Common myeloid progenitor, CD34-positive (primary cell): ENCODE results near the gene EXTL1.

Experiments used
- CTCF ChIA-PET: fragments of 350-600 bp; sonication (Branson Sonifier 250); formaldehyde crosslinking; loops from one replicate; lab custom pipeline; 2021; ENCODE audit warnings: antibody characterized with exemption; lab: Charles Lee
- POLR2A ChIA-PET: fragments of 350-600 bp; sonication (Branson Sonifier 250); formaldehyde crosslinking; loops from one replicate; lab custom pipeline; 2021; ENCODE audit warnings: antibody characterized with exemption; lab: Charles Lee
- DNase-seq, 3 donors: peaks; one replicate each; pipeline versions ENCODE4 v3.0.0 to v3.0.0-alpha.2; 2013
- H3K27ac ChIP-seq, 2 experiments: 1 replicate in 1 of 2; 2 replicates in 1 of 2; pipeline ENCODE4 v1.7.0; 2013; ENCODE audit warnings: inconsistent platforms in 2 of 2, low read length in 2 of 2, mild to moderate bottlenecking in 2 of 2, low read depth in 1 of 2, moderate library complexity in 1 of 2; ENCODE audit not compliant: severe bottlenecking in 2 of 2, insufficient read depth in 1 of 2, poor library complexity in 1 of 2
- H3K27me3 ChIP-seq, 5 experiments: replicated peaks in 2 of 5; 1 replicate in 3 of 5; 2 replicates in 2 of 5; pipeline versions ENCODE4 v1.6.1 to v1.7.0; 2013; ENCODE audit warnings: low read length in 4 of 5, mild to moderate bottlenecking in 2 of 5, moderate library complexity in 2 of 5, inconsistent platforms in 1 of 5; ENCODE audit not compliant: insufficient read depth in 5 of 5, control insufficient read depth in 4 of 5
- H3K36me3 ChIP-seq, 4 experiments: 1 replicate in 2 of 4; 2 replicates in 2 of 4; pipeline versions ENCODE4 v1.6.1 to v1.7.0; 2013; ENCODE audit warnings: low read length in 3 of 4, control low read depth in 1 of 4, mild to moderate bottlenecking in 1 of 4; ENCODE audit not compliant: control insufficient read depth in 4 of 4, insufficient read depth in 4 of 4
- H3K4me1 ChIP-seq, 4 experiments: 1 replicate in 3 of 4; 2 replicates in 1 of 4; pipeline versions ENCODE4 v1.6.1 to v1.7.1; 2013; ENCODE audit warnings: low read length in 3 of 4, mild to moderate bottlenecking in 3 of 4, control low read depth in 1 of 4, inconsistent platforms in 1 of 4, moderate library complexity in 1 of 4; ENCODE audit not compliant: control insufficient read depth in 4 of 4, insufficient read depth in 4 of 4; ENCODE audit errors: control extremely low read depth in 1 of 4
- H3K4me3 ChIP-seq, 7 experiments: 1 replicate in 4 of 7; 2 replicates in 3 of 7; pipeline versions ENCODE4 v1.5.1 to v1.7.0; 2013; ENCODE audit warnings: mild to moderate bottlenecking in 7 of 7, low read length in 6 of 7, moderate library complexity in 6 of 7, inconsistent platforms in 2 of 7, low read depth in 2 of 7, control low read depth in 1 of 7; ENCODE audit not compliant: insufficient read depth in 4 of 7, control insufficient read depth in 1 of 7; ENCODE audit errors: extremely low read depth in 1 of 7
- H3K9me3 ChIP-seq, 5 experiments: 1 replicate in 4 of 5; 2 replicates in 1 of 5; pipeline versions ENCODE4 v1.6.1 to v1.7.1; 2013; ENCODE audit warnings: low read length in 4 of 5, mild to moderate bottlenecking in 2 of 5, inconsistent platforms in 1 of 5, low read depth in 1 of 5, moderate library complexity in 1 of 5; ENCODE audit not compliant: control insufficient read depth in 4 of 5, insufficient read depth in 2 of 5; ENCODE audit errors: control extremely low read depth in 1 of 5
- WGBS: methylation state at CpG from one replicate; pipeline ENCODE4 v1.1.5; 2013; ENCODE audit not compliant: insufficient coverage; 5-methylcytosine and 5-hydroxymethylcytosine counted together

The EXTL1 gene

GRCh38 chr1:25990702-25991395 is 30.7 kb upstream of the EXTL1 start:
- peak; percentile 36 to 90 (median 84) for DNase-seq
- WGBS, result 55% methylated on average over 9 of the region's 15 CpGs
- no peaks in the 10 kb centered on the region for H3K9me3 ChIP-seq
- peak overlapping the region in 6 of 7 experiments; percentile 10 to 61 (median 52) for H3K4me3 ChIP-seq
- H3K27me3 ChIP-seq, result no peaks in the 10 kb centered on the region
- CTCF ChIA-PET, result interaction anchor here (0.6 to 4.0 kb wide), 8 partner anchors 9 to 129 kb away, joined by 3 to 20 read pairs (median 4); no protein-coding TSS in a partner anchor
- peaks cover 2 to 12% (median 7%) of the 10 kb centered on the region in 4 experiments for H3K36me3 ChIP-seq
- H3K27ac ChIP-seq, result peak overlapping the region; percentile 15 to 44
- POLR2A ChIA-PET, result interaction anchor here (0.6 to 1.4 kb wide), 4 partner anchors 18 to 115 kb away, joined by 3 to 4 read pairs (median 3); no protein-coding TSS in a partner anchor
- H3K4me1 ChIP-seq, result peaks cover 6 to 47% (median 31%) of the 10 kb centered on the region in 4 experiments

GRCh38 chr1:25991937-25992688 is 29.5 kb upstream of the EXTL1 start:
- ChIA-PET CTCF (interaction anchor here (1.1 to 2.0 kb wide), 4 partner anchors 8 to 96 kb away, joined by 3 to 5 read pairs (median 4); no protein-coding TSS in a partner anchor), POLR2A (no interaction called here)
- 84% methylated on average over 4 of the region's 5 CpGs for WGBS
- Histone ChIP-seq H3K9me3 (no peaks in the 10 kb centered on the region), H3K27ac (no peak overlapping the region), H3K4me1 (peaks cover 6 to 54% (median 37%) of the 10 kb centered on the region in 4 experiments), H3K4me3 (no peak overlapping the region), H3K36me3 (peaks cover 2 to 10% (median 5%) of the 10 kb centered on the region in 4 experiments), H3K27me3 (no peaks in the 10 kb centered on the region)
- DNase-seq, result peak in 1 of 3 donors; percentile 25

GRCh38 chr1:25992689-25993171 is 28.8 kb upstream of the EXTL1 start:
- Histone ChIP-seq H3K36me3 (peaks cover 0 to 8% (median 4%) of the 10 kb centered on the region in 4 experiments), H3K27me3 (no peaks in the 10 kb centered on the region), H3K9me3 (no peaks in the 10 kb centered on the region), H3K4me1 (peaks cover 6 to 60% (median 41%) of the 10 kb centered on the region in 4 experiments), H3K27ac (no peak overlapping the region), H3K4me3 (no peak overlapping the region)
- CTCF ChIA-PET, result interaction anchor here (1.1 to 12.8 kb wide), 3 partner anchors 88 to 96 kb away, joined by 4 to 368 read pairs (median 5); partner anchors contain the start of gene STMN1
- WGBS, result 93% methylated on average over 9 of the region's 9 CpGs
- DNase-seq, result no peak
- POLR2A ChIA-PET, result no interaction called here

- no peak for DNase-seq
- H3K4me3 ChIP-seq, result no peak overlapping the region
- WGBS, result 92% methylated on average over 2 of the region's 8 CpGs
- H3K4me1 ChIP-seq, result peaks cover 6 to 64% (median 43%) of the 10 kb centered on the region in 4 experiments
- H3K27me3 ChIP-seq, result no peaks in the 10 kb centered on the region
- no peaks in the 10 kb centered on the region for H3K9me3 ChIP-seq
- H3K36me3 ChIP-seq, result peaks cover 0 to 3% (median 1%) of the 10 kb centered on the region in 4 experiments
- POLR2A ChIA-PET, result no interaction called here
- H3K27ac ChIP-seq, result no peak overlapping the region
- CTCF ChIA-PET, result interaction anchor here (0.6 to 12.8 kb wide), 3 partner anchors 19 to 95 kb away, joined by 3 to 368 read pairs (median 3); partner anchors contain the start of gene STMN1
Observed at GRCh38 chr1:25993197-25993951, 28.2 kb upstream of the EXTL1 start.

GRCh38 chr1:25994402-25995150 is 27.0 kb upstream of the EXTL1 start:
- no peak for DNase-seq
- ChIA-PET POLR2A (interaction anchor here (2.1 kb wide), 1 partner anchor 89 kb away, joined by 7 read pairs; no protein-coding TSS in a partner anchor), CTCF (interaction anchor here (0.8 to 12.8 kb wide), 6 partner anchors 11 to 134 kb away, joined by 3 to 368 read pairs (median 3); partner anchors contain the start of gene STMN1)
- peaks cover 0 to 2% (median 0%) of the 10 kb centered on the region in 4 experiments for H3K36me3 ChIP-seq
- H3K27ac ChIP-seq, result no peak overlapping the region
- no peaks in the 10 kb centered on the region for H3K9me3 ChIP-seq
- no peaks in the 10 kb centered on the region for H3K27me3 ChIP-seq
- WGBS, result 100% methylated on average over 3 of the region's 3 CpGs
- H3K4me3 ChIP-seq, result no peak overlapping the region
- H3K4me1 ChIP-seq, result peaks cover 6 to 58% (median 41%) of the 10 kb centered on the region in 4 experiments
